ENCODE data around the gene TMCC1. TPM values are rescaled to one million over a fixed set of nuclear protein-coding genes. Genes with fewer than 3 reads are reported as not detected.

TMCC1 gene
- total and polyA plus RNA-seq, 11 donors: 9.6 to 38.3 (median 22.6) TPM

DNA sequence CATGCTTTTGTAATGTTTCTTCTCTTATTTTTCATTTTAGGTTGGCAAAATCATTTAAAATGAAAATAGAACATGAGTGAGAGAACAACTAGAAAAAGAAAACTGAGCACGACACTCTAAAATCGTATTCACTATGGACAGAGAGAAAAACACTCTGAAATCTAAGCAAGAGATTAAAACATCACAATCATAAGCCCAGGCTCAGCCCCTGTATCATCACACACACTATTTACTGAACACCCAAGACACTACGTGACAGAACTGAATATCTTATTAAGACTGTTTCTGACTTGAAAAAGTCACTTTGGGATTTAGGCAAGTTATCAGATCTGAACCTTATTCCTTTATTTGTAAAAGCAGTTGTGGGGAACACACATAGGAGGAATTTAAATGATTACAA lies 204.5 kb downstream of the TMCC1 start:
- no peak for TF ChIP-seq POLR2A (IDR thresholded peaks at IDR 0.05)
- TF ChIP-seq, protein P1, sequence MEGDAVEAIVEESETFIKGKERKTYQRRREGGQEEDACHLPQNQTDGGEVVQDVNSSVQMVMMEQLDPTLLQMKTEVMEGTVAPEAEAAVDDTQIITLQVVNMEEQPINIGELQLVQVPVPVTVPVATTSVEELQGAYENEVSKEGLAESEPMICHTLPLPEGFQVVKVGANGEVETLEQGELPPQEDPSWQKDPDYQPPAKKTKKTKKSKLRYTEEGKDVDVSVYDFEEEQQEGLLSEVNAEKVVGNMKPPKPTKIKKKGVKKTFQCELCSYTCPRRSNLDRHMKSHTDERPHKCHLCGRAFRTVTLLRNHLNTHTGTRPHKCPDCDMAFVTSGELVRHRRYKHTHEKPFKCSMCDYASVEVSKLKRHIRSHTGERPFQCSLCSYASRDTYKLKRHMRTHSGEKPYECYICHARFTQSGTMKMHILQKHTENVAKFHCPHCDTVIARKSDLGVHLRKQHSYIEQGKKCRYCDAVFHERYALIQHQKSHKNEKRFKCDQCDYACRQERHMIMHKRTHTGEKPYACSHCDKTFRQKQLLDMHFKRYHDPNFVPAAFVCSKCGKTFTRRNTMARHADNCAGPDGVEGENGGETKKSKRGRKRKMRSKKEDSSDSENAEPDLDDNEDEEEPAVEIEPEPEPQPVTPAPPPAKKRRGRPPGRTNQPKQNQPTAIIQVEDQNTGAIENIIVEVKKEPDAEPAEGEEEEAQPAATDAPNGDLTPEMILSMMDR (IDR thresholded peaks at IDR 0.05): no peak
- H3K4me3 ChIP-seq: peak overlapping the region in 5 of 12 donors; percentile 41 to 53 (median 45)
- no peaks in the 10 kb centered on the region for H3K9me3 ChIP-seq
- WGBS, 4 donors: 65 to 79% (median 68%) methylated on average over 3 of the region's 3 CpGs
- H3K36me3 ChIP-seq: no peaks in the 10 kb centered on the region
- ATAC-seq: no peak
- DNase-seq: no peak
- peak overlapping the region in 9 of 12 donors; percentile 58 to 86 (median 77) for H3K27ac ChIP-seq
- intact Hi-C loops (cut with DNase I): no loop called here
- no peaks in the 10 kb centered on the region for H3K27me3 ChIP-seq
- peaks cover 0 to 39% (median 19%) of the 10 kb centered on the region in 12 donors for H3K4me1 ChIP-seq

DNA sequence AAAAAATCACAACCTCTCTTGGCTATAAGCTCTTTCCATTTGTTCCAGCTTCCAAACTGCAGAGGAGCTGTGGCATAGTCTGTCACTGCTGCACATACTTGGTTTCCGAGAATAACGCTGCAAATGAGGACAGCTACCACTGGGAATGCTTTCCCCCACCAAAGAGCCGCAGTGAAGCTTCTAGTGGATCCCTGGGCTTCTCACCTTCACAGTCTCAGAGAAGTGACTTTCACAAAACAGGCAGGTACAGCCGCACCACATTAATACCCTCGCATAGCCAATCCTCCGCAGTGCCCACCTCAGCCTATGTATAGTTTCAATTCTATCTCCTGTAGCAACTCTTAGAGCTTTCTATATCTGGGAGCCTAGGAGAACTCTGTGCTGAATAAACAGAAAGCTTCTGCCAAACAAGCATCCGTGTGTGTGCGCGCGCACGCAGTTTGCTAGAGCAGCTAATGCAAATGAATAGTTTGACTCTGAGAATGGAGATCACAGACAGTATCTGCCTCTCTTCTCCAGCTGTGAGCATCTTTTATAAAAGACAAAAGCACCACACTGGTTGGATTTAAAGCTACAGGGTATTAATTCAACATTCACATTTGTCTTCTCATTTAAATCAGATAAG lies 205.1 kb downstream of the TMCC1 start:
- Histone ChIP-seq H3K27ac (peak overlapping the region; percentile 21 to 86 (median 74)), H3K36me3 (no peaks in the 10 kb centered on the region), H3K27me3 (no peaks in the 10 kb centered on the region), H3K4me3 (peak overlapping the region in 11 of 12 donors; percentile 7 to 53 (median 45)), H3K9me3 (no peaks in the 10 kb centered on the region), H3K4me1 (peaks cover 0 to 39% (median 19%) of the 10 kb centered on the region in 12 donors)
- intact Hi-C loops (cut with DNase I): no loop called here
- DNase-seq (peak; percentile 53 to 83 (median 75)), ATAC-seq (peak; percentile 76 to 83 (median 79))
- 26 to 34% (median 29%) methylated on average over 11 of the region's 11 CpGs for WGBS, 4 donors
- TF ChIP-seq POLR2A (IDR thresholded peaks at IDR 0.05): no peak
- TF ChIP-seq, protein P1 (IDR thresholded peaks at IDR 0.05): no peak

GRCh38 chr3:129687586-129688125 lies 205.9 kb downstream of the TMCC1 start:
- H3K4me3 ChIP-seq: peak overlapping the region in 10 of 12 donors; percentile 26 to 53 (median 48)
- intact Hi-C loops (cut with DNase I): no loop called here
- DNase-seq: no peak
- no peaks in the 10 kb centered on the region for H3K27me3 ChIP-seq
- H3K4me1 ChIP-seq: peaks cover 0 to 39% (median 19%) of the 10 kb centered on the region in 12 donors
- H3K36me3 ChIP-seq: no peaks in the 10 kb centered on the region
- H3K9me3 ChIP-seq: no peaks in the 10 kb centered on the region
- peak in 3 of 4 donors; percentile 28 to 56 (median 40) for ATAC-seq
- H3K27ac ChIP-seq: peak overlapping the region; percentile 21 to 86 (median 74)
- whole genome bisulfite sequencing, 4 donors: 58 to 77% (median 71%) methylated on average over 2 of the region's 2 CpGs
- TF ChIP-seq, protein P1 (IDR thresholded peaks at IDR 0.05): no peak
- TF ChIP-seq POLR2A (IDR thresholded peaks at IDR 0.05): no peak

- Histone ChIP-seq H3K4me3 (peak overlapping the region in 9 of 12 donors; percentile 36 to 53 (median 50)), H3K4me1 (peaks cover 0 to 39% (median 19%) of the 10 kb centered on the region in 12 donors), H3K9me3 (no peaks in the 10 kb centered on the region), H3K27ac (peak overlapping the region in 10 of 12 donors; percentile 1 to 86 (median 76)), H3K27me3 (no peaks in the 10 kb centered on the region), H3K36me3 (no peaks in the 10 kb centered on the region)
- intact Hi-C loops (cut with DNase I): no loop called here
- WGBS, 4 donors: 61 to 72% (median 65%) methylated on average over 2 of the region's 2 CpGs
- ATAC-seq: peak; percentile 52 to 77 (median 62)
- no peak for DNase-seq
- no peak for TF ChIP-seq POLR2A (IDR thresholded peaks at IDR 0.05)
- TF ChIP-seq, protein P1 (IDR thresholded peaks at IDR 0.05): no peak
These were observed 206.6 kb downstream of the TMCC1 start for GRCh38 chr3:129686941-129687340.
